Nephron (organoid): ENCODE results near the gene RSBN1.
A peak's percentile ranks its signal among the peaks of the same experiment; 100 is the strongest.
"Not testable (repeated sequence)": the region's sequence is repeated elsewhere in the genome, so short reads cannot be mapped to it uniquely, and the experiment has no call there.

Experiments used
- H3K27ac Mint-ChIP-seq, 3 experiments: 2 replicates each; pipeline ENCODE4 v1.8.0; 2020; ENCODE audit warnings: mixed read lengths in 3 of 3, mild to moderate bottlenecking in 2 of 3, moderate library complexity in 1 of 3
- H3K27me3 Mint-ChIP-seq: 2 replicates; pipeline ENCODE4 v1.8.0; 2021; ENCODE audit warnings: low read depth, mild to moderate bottlenecking, moderate library complexity, mixed read lengths
- H3K36me3 Mint-ChIP-seq: 2 replicates; pipeline ENCODE4 v1.8.0; 2020; ENCODE audit warnings: low read depth, mixed read lengths
- H3K4me1 Mint-ChIP-seq: 2 replicates; pipeline ENCODE4 v1.8.0; 2020; ENCODE audit warnings: mixed read lengths
- H3K4me3 Mint-ChIP-seq, 3 experiments: 2 replicates each; pipeline ENCODE4 v1.8.0; 2020; ENCODE audit warnings: mild to moderate bottlenecking in 3 of 3, mixed read lengths in 3 of 3, moderate library complexity in 2 of 3
- H3K9me3 Mint-ChIP-seq: 2 replicates; pipeline ENCODE4 v1.8.0; 2020; ENCODE audit warnings: mixed read lengths
- CTCF ChIP-seq, 3 experiments: fragments of 200-600 bp; sonication (generic); IDR thresholded peaks; one replicate each; pipeline ENCODE4 v1.5.0; 2021; ENCODE audit warnings: antibody characterized with exemption in 3 of 3; ENCODE audit not compliant: unreplicated experiment in 3 of 3

The RSBN1 gene

GRCh38 chr1:113761937-113762336 is 50.3 kb downstream of the RSBN1 start:
- Mint-ChIP-seq H3K27me3 (no peaks in the 10 kb centered on the region), H3K36me3 (peaks cover 32% of the 10 kb centered on the region), H3K4me1 (peaks cover 30% of the 10 kb centered on the region), H3K27ac (peak overlapping the region in 1 of 3 experiments; percentile 45), H3K9me3 (no peaks in the 10 kb centered on the region), H3K4me3 (peak overlapping the region in 2 of 3 experiments; percentile 56 to 74)
- TF ChIP-seq CTCF (IDR thresholded peaks at IDR 0.05; ENCODE audit: unreplicated experiment in 3 of 3), result no peak

GRCh38 chr1:113760102-113761080 is 51.9 kb downstream of the RSBN1 start:
- H3K27me3 Mint-ChIP-seq, result no peaks in the 10 kb centered on the region
- no peak for TF ChIP-seq CTCF (IDR thresholded peaks at IDR 0.05; ENCODE audit: unreplicated experiment in 3 of 3)
- H3K4me1 Mint-ChIP-seq, result peaks cover 43% of the 10 kb centered on the region
- peak overlapping the region; percentile 99 to 100 (median 99) for H3K27ac Mint-ChIP-seq
- peak overlapping the region; percentile 96 to 100 (median 96) for H3K4me3 Mint-ChIP-seq
- H3K9me3 Mint-ChIP-seq, result no peaks in the 10 kb centered on the region
- H3K36me3 Mint-ChIP-seq, result peaks cover 25% of the 10 kb centered on the region

- no peak for TF ChIP-seq CTCF (IDR thresholded peaks at IDR 0.05; ENCODE audit: unreplicated experiment in 3 of 3)
- no peaks in the 10 kb centered on the region for H3K27me3 Mint-ChIP-seq
These were observed 52.8 kb downstream of the RSBN1 start, which contains the start of gene PHTF1 for GRCh38 chr1:113759333-113760101. TSS of gene PHTF1 (minus strand) at chr1:113759486. CDS start at chr1:113758703, 783 bp downstream.

DNA sequence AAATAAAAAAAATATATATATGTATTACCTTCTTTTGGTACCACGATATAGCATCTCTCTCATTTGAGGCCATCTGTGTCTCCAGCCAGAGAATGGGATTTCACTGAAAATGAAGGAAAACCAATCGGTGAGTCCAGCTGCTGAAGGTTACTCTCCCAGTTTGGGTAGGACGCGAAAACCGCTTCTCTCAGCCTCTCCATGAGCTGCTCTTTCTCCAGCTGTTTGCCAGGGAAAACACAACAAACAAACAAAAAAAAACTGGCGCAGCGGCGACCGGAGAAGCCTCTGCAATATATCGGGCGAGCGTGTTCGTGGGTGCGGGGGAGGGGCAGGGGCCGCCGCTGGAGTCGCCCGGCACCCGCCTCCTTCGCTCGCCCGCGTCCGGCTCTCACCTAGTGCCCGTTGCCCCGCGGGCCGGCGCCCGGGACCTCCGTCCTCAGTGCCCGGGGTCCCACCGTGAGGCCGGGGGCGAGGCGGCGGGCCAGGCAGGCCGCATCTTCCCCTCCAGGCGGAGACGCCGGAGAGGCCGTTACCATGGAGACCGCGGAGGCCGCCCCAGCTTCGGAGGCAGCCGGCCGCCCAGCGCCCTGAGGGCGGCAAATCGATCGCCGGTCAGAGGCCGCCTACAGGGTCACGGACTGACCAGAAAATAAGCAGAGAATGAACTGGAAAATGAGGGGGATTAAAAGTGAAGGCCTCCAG is 53.5 kb downstream of the RSBN1 start:
- H3K27me3 Mint-ChIP-seq, result no peaks in the 10 kb centered on the region
- peak overlapping the region; percentile 96 to 100 (median 96) for H3K4me3 Mint-ChIP-seq
- peak overlapping the region; percentile 94 to 100 (median 99) for H3K27ac Mint-ChIP-seq
- peaks cover 39% of the 10 kb centered on the region for H3K4me1 Mint-ChIP-seq
- H3K9me3 Mint-ChIP-seq, result no peaks in the 10 kb centered on the region
- TF ChIP-seq CTCF (IDR thresholded peaks at IDR 0.05; ENCODE audit: unreplicated experiment in 3 of 3), result no peak
- peaks cover 22% of the 10 kb centered on the region for H3K36me3 Mint-ChIP-seq

More at GRCh38 chr1:113759333-113760101, 52.8 kb downstream of the RSBN1 start, which contains the start of gene PHTF1:
- Mint-ChIP-seq H3K36me3 (peaks cover 22% of the 10 kb centered on the region), H3K27ac (peak within 1 kb of the TSS; percentile 99 to 100 (median 99)), H3K4me1 (peaks cover 44% of the 10 kb centered on the region), H3K9me3 (no peaks in the 10 kb centered on the region), H3K4me3 (peak within 1 kb of the TSS; percentile 96 to 100 (median 96))

- Mint-ChIP-seq H3K27ac (peak overlapping the region in 1 of 3 experiments; percentile 27), H3K4me1 (peaks cover 30% of the 10 kb centered on the region), H3K27me3 (no peaks in the 10 kb centered on the region), H3K36me3 (peaks cover 27% of the 10 kb centered on the region), H3K9me3 (no peaks in the 10 kb centered on the region), H3K4me3 (peak overlapping the region; percentile 63 to 98 (median 96))
- no peak for TF ChIP-seq CTCF (IDR thresholded peaks at IDR 0.05; ENCODE audit: unreplicated experiment in 3 of 3)
These were observed 55.8 kb downstream of the RSBN1 start for GRCh38 chr1:113756461-113756860.

DNA sequence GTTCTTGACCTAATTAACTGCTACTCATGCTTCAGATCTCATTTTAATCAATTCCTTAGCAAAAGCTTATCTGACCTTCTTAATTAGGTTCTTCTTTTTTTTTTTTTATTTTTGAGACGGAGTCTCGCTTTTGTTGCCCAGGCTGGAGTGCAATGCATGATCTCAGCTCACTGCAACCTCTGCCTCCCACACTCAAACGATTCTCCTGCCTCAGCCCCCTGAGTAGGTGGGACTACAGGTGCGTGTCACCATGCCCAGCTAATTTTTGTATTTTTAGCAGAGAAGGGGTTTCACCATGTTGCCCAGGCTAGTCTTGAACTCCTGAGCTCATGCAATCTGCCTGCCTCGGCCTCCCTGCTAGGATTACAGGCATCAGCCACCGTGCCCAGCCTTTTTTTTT is 58.9 kb downstream of the RSBN1 start:
- H3K4me3 Mint-ChIP-seq, H3K27me3 Mint-ChIP-seq, H3K27ac Mint-ChIP-seq, H3K9me3 Mint-ChIP-seq: not testable (repeated sequence)
- H3K4me1 Mint-ChIP-seq, result peaks cover 23% of the 10 kb centered on the region
- H3K36me3 Mint-ChIP-seq, result peaks cover 41% of the 10 kb centered on the region
